Heart right ventricle (tissue), 16 donors: ENCODE results near the gene RNF215. TPM values are rescaled to one million over a fixed set of nuclear protein-coding genes. Genes with fewer than 3 reads are reported as not detected.

ENCODE experiments used
- ATAC-seq, 8 donors: fragments of 200-7000 bp; cut with Tn5 transposase; one replicate each; pipeline ENCODE4 v1.9.1; 2020; ENCODE audit warnings: mild to moderate bottlenecking in 8 of 8, moderate library complexity in 8 of 8, moderate number of reproducible peaks in 1 of 8
- DNase-seq, 2 donors: peaks; one replicate each; pipeline ENCODE4 v3.0.0-alpha.2; 2020
- H3K27ac ChIP-seq, 10 donors: fragments of 200-600 bp; sonication (generic) in 2 of 10; one replicate each; pipeline versions ENCODE4 v1.5.0 to v1.8.0; 2020 to 2022; ENCODE audit warnings: mild to moderate bottlenecking in 3 of 10
- H3K27me3 ChIP-seq, 7 donors: fragments of 200-600 bp; one replicate each; pipeline ENCODE4 v1.8.0; 2021 to 2022; ENCODE audit warnings: mild to moderate bottlenecking in 2 of 7
- H3K36me3 ChIP-seq, 9 donors: fragments of 200-600 bp; sonication (generic) in 1 of 9; one replicate each; pipeline versions ENCODE4 v1.5.0 to v1.8.0; 2020 to 2022; ENCODE audit warnings: mild to moderate bottlenecking in 2 of 9
- H3K4me1 ChIP-seq, 9 donors: fragments of 200-600 bp; sonication (generic) in 1 of 9; one replicate each; pipeline versions ENCODE4 v1.5.0 to v1.8.0; 2020 to 2022; ENCODE audit warnings: mild to moderate bottlenecking in 4 of 9
- H3K4me3 ChIP-seq, 10 donors: fragments of 200-600 bp; sonication (generic) in 2 of 10; one replicate each; pipeline versions ENCODE4 v1.5.0 to v1.8.0; 2020 to 2022; ENCODE audit warnings: mild to moderate bottlenecking in 7 of 10, moderate library complexity in 2 of 10
- H3K9me3 ChIP-seq, 11 donors: fragments of 200-600 bp in 10 of 11; sonication (generic) in 2 of 11; one replicate each; pipeline versions ENCODE4 v1.5.0 to v1.8.0; 2013 to 2022; ENCODE audit warnings: mild to moderate bottlenecking in 2 of 11, control low read depth in 1 of 11, moderate library complexity in 1 of 11
- WGBS, 2 donors: extraction: QIAGEN DNeasy Blood & Tissue Kit; methylation state at CpG; one replicate each; pipeline ENCODE4 v1.1.7; 2013; ENCODE audit warnings: inconsistent platforms in 1 of 2; 5-methylcytosine and 5-hydroxymethylcytosine counted together
- intact Hi-C, 10 donors: fragments of 100-400 bp; cut with DNase I; formaldehyde crosslinking; loops; one replicate each; pipeline versions ENCODE4 v1.11.1 to v1.14.2; 2022
- polyA plus RNA-seq, 2 donors: library from polyadenylated mRNA; stranded (reverse); fragments of 200-250 nt; gene quantifications; one replicate each; pipeline ENCODE4 v1.2.3, GENCODE V29; 2013
- total RNA-seq, 10 donors: library from RNA; stranded (reverse); fragmentation: NEBNext Ultra II Directional in 3 of 10; extraction: Animal tissue kit (Norgen Biotek cat#: 25700) in 3 of 10; gene quantifications; one replicate each; pipeline versions ENCODE4 v1.2.1 to v1.2.4, GENCODE V29; 2021 to 2023
- TF ChIP-seq, protein P1 (sequence below), 9 donors: fragments of 200-600 bp; sonication (generic) in 2 of 9; IDR thresholded peaks; one replicate each; pipeline versions ENCODE4 v1.5.0 to v1.8.0; 2021 to 2022; ENCODE audit warnings: antibody characterized with exemption in 9 of 9, mild to moderate bottlenecking in 5 of 9, moderate library complexity in 1 of 9
- donor health status: Arrhythmogenic right ventricular cardiomyopathy.
- donor health status: ischemic (EF 13 %, LVEDD 7.1; RV severe dilation, severe dysfunction).
- donor health status: healthy with polysubstance abuse.
- donor health status: DM: no; HTN: yes; CAD: no.
- donor health status: DM: no; HTN: no; CAD: no.
- donor health status: ischemic (EF 25% LVEDD 6.9; RV normal size, moderate dysfunction).
- donor health status: ischemic (EF 25% LVEDD 5.7; RV mildly dilated, moderate dysfunction).
- donor health status: healthy.
- donor health status: DM: yes; HTN: yes; CAD: no.
- donor health status: Ischemic cardiomyopathy.
- donor health status: ischemic (EF 35%, LVEDD 5.7; RV mildly dilated, moderate dysfunction).
- donor health status: nonischemic (EF 11% LVEDD 7.7; RV severe dilation, severe dysfunction).
- donor health status: DM: yes; HTN: yes; CAD: no.
- donor health status: PGD.
- donor health status: ischemic (EF 29% LVEDD 5.4; RV normal size, mild dysfunction).
- donor health status: nonischemic (EF 23%, LVEDD 6.1; RV moderate dilation, normal function).

Gene RNF215
- total and polyA plus RNA-seq, 12 donors = 3.4 to 10.5 (median 6.0) TPM

GRCh38 chr22:30356449-30357235 is 30.6 kb downstream of the RNF215 start, which contains the start of the genes CCDC157 and SF3A1:
Gene CCDC157, plus strand, starts transcription at chr22:30357007. Its CDS starts 8,994 bp downstream, at chr22:30366001.
Gene SF3A1, minus strand, starts transcription at chr22:30356894. Its CDS starts 102 bp downstream, at chr22:30356792.
- 0 to 1% methylated on average over 86 to 91 of the region's 91 CpGs for WGBS, 2 donors
- ATAC-seq (peak; percentile 98 to 99 (median 98)), DNase-seq (peak; percentile 85 to 90)
- intact Hi-C loops = loop anchor here in 7 of 10 donors (1.0 to 10.0 kb wide), 5 partner anchors 29 to 72 kb away; partner anchors contain the start of gene CASTOR1 (in 6 of the 7)
- H3K27ac ChIP-seq = peak within 1 kb of the TSS; percentile 88 to 99 (median 96)
- H3K4me3 ChIP-seq = peak within 1 kb of the TSS; percentile 53 to 97 (median 83)
- H3K9me3 ChIP-seq = no peaks in the 10 kb centered on the region
- TF ChIP-seq, protein P1, sequence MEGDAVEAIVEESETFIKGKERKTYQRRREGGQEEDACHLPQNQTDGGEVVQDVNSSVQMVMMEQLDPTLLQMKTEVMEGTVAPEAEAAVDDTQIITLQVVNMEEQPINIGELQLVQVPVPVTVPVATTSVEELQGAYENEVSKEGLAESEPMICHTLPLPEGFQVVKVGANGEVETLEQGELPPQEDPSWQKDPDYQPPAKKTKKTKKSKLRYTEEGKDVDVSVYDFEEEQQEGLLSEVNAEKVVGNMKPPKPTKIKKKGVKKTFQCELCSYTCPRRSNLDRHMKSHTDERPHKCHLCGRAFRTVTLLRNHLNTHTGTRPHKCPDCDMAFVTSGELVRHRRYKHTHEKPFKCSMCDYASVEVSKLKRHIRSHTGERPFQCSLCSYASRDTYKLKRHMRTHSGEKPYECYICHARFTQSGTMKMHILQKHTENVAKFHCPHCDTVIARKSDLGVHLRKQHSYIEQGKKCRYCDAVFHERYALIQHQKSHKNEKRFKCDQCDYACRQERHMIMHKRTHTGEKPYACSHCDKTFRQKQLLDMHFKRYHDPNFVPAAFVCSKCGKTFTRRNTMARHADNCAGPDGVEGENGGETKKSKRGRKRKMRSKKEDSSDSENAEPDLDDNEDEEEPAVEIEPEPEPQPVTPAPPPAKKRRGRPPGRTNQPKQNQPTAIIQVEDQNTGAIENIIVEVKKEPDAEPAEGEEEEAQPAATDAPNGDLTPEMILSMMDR (IDR thresholded peaks at IDR 0.05) = peak in 1 of 9 donors; percentile 17
- H3K36me3 ChIP-seq = peaks cover 0 to 26% (median 15%) of the 10 kb centered on the region in 9 donors
- no peaks in the 10 kb centered on the region for H3K27me3 ChIP-seq
- H3K4me1 ChIP-seq = peaks cover 11 to 42% (median 32%) of the 10 kb centered on the region in 9 donors

DNA sequence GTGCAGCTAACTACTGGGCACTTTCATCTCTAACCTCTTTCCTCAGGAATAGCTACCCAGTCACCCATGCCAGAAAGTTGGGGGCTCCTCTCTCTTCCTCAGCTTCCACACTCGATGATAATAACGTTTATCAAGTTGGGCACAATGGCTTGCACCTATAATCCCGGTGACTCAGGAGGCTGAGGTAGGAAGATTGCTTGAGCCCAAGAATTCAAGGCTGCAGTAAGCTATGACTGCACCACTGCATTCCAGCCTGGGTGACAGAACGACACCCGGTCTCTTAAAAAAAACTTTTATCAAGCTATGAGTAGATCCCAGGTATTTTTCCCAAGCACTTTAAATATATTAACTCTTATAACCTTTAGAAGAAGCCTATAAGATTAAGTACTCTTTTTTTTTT is 32.6 kb downstream of the RNF215 start:
- Histone ChIP-seq H3K36me3 (peaks cover 0 to 46% (median 25%) of the 10 kb centered on the region in 9 donors), H3K27me3 (no peaks in the 10 kb centered on the region), H3K27ac (peak overlapping the region in 1 of 10 donors; percentile 99), H3K4me1 (peaks cover 11 to 42% (median 32%) of the 10 kb centered on the region in 9 donors), H3K4me3 (peak overlapping the region in 5 of 10 donors; percentile 73 to 97 (median 83)), H3K9me3 (no peaks in the 10 kb centered on the region)
- TF ChIP-seq, protein P1 (IDR thresholded peaks at IDR 0.05) = no peak
- WGBS, 2 donors = 49 to 56% methylated on average over 5 of the region's 5 CpGs
- DNase-seq (no peak), ATAC-seq (no peak)
- intact Hi-C loops = loop anchor here in 2 of 10 donors (5.0 to 10.0 kb wide), 2 partner anchors 33 to 70 kb away; partner anchors contain the start of genes CASTOR1 (in 1 of the 2) and RNF215 (in 1 of the 2)

DNA sequence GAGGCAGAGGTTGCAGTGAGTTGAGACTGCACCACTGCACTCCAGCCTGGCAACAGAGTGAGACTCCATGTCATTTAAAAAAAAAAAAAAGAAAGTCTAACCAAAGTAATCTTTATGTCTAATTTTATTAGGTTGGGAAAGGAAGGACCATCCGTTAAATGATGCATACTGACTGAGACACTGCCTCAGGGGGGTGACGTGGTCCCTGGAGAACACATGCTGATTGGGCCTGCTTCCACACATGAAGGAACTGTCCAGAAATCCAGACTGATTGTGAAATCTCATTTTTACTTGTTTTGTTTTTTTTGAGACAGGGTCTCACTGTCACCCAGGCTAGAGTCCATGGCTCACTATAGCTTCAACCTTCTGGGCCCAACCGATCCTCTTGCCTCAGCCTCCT is 36.0 kb downstream of the RNF215 start:
- Histone ChIP-seq H3K36me3 (peaks cover 0 to 81% (median 28%) of the 10 kb centered on the region in 9 donors), H3K9me3 (no peaks in the 10 kb centered on the region), H3K27ac (no peak overlapping the region), H3K4me1 (peaks cover 11 to 48% (median 32%) of the 10 kb centered on the region in 9 donors), H3K4me3 (no peak overlapping the region), H3K27me3 (no peaks in the 10 kb centered on the region)
- intact Hi-C loops = loop anchor here in 2 of 10 donors (5.0 to 10.0 kb wide), 2 partner anchors 36 to 66 kb away; partner anchors contain the start of genes CASTOR1 (in 1 of the 2) and RNF215 (in 1 of the 2)
- ATAC-seq = peak in 1 of 8 donors; percentile 23
- WGBS, 2 donors = 86 to 92% methylated on average over 3 of the region's 3 CpGs
- TF ChIP-seq, protein P1 (IDR thresholded peaks at IDR 0.05) = no peak
- no peak for DNase-seq

DNA sequence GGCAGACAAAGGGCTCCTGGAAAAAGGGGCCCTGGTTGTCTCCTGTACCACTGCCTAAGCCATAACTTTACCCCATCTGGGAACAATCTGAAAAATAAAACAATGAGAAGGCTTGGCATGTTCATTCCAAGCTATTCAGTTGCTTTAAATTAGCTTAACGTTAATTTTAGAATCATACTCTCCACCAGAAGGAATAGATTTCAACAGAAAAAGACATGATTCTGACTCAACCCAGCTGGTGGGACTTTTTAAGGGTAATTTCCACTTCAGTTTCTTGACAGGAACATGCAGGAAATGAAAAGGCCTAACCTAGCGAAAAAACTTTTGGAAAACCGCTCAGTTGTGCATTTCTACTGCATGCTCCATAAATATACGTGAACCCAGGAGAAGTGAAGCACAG is 38.4 kb downstream of the RNF215 start:
- no peaks in the 10 kb centered on the region for H3K27me3 ChIP-seq
- H3K4me3 ChIP-seq = no peak overlapping the region
- H3K9me3 ChIP-seq = no peaks in the 10 kb centered on the region
- peaks cover 0 to 100% (median 51%) of the 10 kb centered on the region in 9 donors for H3K36me3 ChIP-seq
- DNase-seq = no peak
- no peak overlapping the region for H3K27ac ChIP-seq
- intact Hi-C loops = no loop called here
- ATAC-seq = no peak
- TF ChIP-seq, protein P1 (IDR thresholded peaks at IDR 0.05) = no peak
- peaks cover 1 to 25% (median 10%) of the 10 kb centered on the region in 9 donors for H3K4me1 ChIP-seq
- 78 to 84% methylated on average over 4 of the region's 4 CpGs for WGBS, 2 donors
